Measurements from ENCODE around the gene ZFAND2B. TPM values are rescaled to one million over a fixed set of nuclear protein-coding genes. Genes with fewer than 3 reads are reported as not detected.

ZFAND2B gene
- total and polyA plus RNA-seq, 2 experiments from 2014 or later, result 16.3 to 30.0 TPM

DNA sequence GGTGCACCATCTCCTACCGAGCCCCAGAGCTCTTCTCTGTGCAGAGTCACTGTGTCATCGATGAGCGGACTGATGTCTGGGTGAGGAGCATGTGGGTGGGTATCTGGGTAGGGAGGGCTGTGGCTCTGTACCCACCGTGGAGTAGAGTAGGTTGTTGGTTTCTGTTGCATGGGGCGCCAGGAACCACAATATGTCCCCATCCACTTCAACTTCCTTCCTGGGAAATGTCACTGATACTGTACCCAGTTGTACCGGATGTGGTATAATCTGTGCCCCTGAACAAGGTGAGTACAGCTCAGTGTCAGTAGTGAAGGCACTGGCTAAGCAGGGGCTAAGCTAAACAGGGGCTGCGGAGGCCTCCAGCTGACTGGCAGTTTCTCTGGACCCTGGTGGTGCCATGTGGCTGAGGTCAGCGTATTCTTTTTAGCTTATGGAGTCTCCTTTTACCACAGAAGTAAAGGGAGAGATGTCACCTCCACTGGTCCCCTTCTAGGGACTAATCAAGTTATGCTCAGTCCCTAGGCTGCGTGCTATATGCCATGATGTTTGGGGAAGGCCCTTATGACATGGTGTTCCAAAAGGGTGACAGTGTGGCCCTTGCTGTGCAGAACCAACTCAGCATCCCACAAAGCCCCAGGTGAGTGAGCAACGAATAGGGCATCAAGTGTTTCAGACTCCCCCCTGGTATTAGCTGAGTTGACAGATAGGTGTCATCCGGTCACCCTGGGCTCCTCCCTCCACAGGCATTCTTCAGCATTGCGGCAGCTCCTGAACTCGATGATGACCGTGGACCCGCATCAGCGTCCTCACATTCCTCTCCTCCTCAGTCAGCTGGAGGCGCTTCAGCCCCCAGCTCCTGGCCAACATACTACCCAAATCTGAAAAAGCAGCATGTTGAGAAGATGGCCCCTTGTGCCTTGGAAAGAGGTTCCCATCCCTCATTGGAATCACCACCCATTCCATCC, 41.4 kb downstream of the ZFAND2B start:
- no peaks in the 10 kb centered on the region for H3K9me2 ChIP-seq (ENCODE audit: insufficient read depth)
- H3K4me3 ChIP-seq, result no peak overlapping the region
- TF ChIP-seq CTCF (conservative IDR thresholded peaks at IDR 0.05; ENCODE audit: low read depth in 2 of 2) (peak in 1 of 2 experiments; percentile 50; a peak in 2 of 4 replicates), NANOG (IDR thresholded peaks at IDR 0.05; ENCODE audit: borderline replicate concordance) (no peak)
- H3K4me3 Mint-ChIP-seq, result no peak overlapping the region; the same call in 2 of the 3 replicates
- H4K20me1 ChIP-seq (replicated peaks; ENCODE audit: insufficient read depth), result no peaks in the 10 kb centered on the region
- peaks cover 15% of the 10 kb centered on the region for H3K4me1 ChIP-seq (ENCODE audit: insufficient read depth)
- DNase-seq (ENCODE audit: low spot score) (peak; percentile 54), ATAC-seq (no peak)
- H3K4me2 ChIP-seq, result no peak overlapping the region
- no peak overlapping the region for H2AFZ ChIP-seq
- H3K27me3 Mint-ChIP-seq (ENCODE audit: insufficient read depth, low read depth, poor library complexity), result peaks cover 17% of the 10 kb centered on the region
- H3K27me3 ChIP-seq (ENCODE audit: insufficient read depth), result peaks cover 11% of the 10 kb centered on the region; the same call in 1 of the 2 replicates
- no peaks in the 10 kb centered on the region for H3F3A ChIP-seq (replicated peaks; ENCODE audit: low read depth)
- H3K36me3 Mint-ChIP-seq (ENCODE audit: low read depth), result peaks cover 44% of the 10 kb centered on the region
- no peak overlapping the region for H3K27ac ChIP-seq (ENCODE audit: low read depth)
- H3K79me2 ChIP-seq (replicated peaks; ENCODE audit: insufficient read depth), result 0 out of 2 replicates have a peak, but pooled peaks cover 4% of the 10 kb centered on the region
- peaks cover 47% of the 10 kb centered on the region for H3K4me1 Mint-ChIP-seq
- H3K36me3 ChIP-seq (ENCODE audit: insufficient read depth), result peaks cover 3% of the 10 kb centered on the region; the same call in 1 of the 2 replicates
- no peaks in the 10 kb centered on the region for H3K9me3 Mint-ChIP-seq
- H3K27ac Mint-ChIP-seq, result no peak overlapping the region

DNA sequence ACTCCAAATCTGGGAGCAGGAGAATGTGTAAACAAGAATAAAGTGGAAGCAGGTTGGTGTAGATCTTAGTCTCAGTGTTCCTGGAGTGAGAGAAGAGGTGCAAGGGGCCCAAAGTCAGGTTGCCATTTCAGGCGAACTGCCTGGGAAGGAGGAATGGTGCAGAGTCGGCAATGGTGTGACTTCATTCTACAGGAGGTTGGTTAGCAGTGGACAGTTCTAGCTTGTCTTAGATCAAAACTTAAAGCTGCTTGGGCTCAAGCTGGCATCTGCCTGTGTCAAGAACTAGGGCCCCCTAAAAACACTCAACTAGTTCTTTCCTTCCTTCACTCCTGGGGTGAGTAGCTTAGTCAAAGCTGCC, 42.2 kb downstream of the ZFAND2B start:
- no peak for ATAC-seq
- H4K20me1 ChIP-seq (replicated peaks; ENCODE audit: insufficient read depth), result no peaks in the 10 kb centered on the region
- H3F3A ChIP-seq (replicated peaks; ENCODE audit: low read depth), result no peaks in the 10 kb centered on the region
- H2AFZ ChIP-seq, result no peak overlapping the region
- H3K27me3 Mint-ChIP-seq (ENCODE audit: insufficient read depth, low read depth, poor library complexity), result peaks cover 22% of the 10 kb centered on the region
- TF ChIP-seq CTCF (conservative IDR thresholded peaks at IDR 0.05; ENCODE audit: low read depth in 2 of 2), result no peak
- H3K36me3 ChIP-seq (ENCODE audit: insufficient read depth), result peaks cover 3% of the 10 kb centered on the region; the same call in 1 of the 2 replicates
- H3K36me3 Mint-ChIP-seq (ENCODE audit: low read depth), result peaks cover 44% of the 10 kb centered on the region
- no peak for DNase-seq (ENCODE audit: low spot score)
- peak overlapping the region; percentile 32; the same call in 1 of the 2 replicates for H3K27ac ChIP-seq (ENCODE audit: low read depth)
- peaks cover 15% of the 10 kb centered on the region for H3K4me1 ChIP-seq (ENCODE audit: insufficient read depth)
- H3K27me3 ChIP-seq (ENCODE audit: insufficient read depth), result peaks cover 15% of the 10 kb centered on the region; the same call in 1 of the 2 replicates
- no peak overlapping the region for H3K4me2 ChIP-seq
- no peaks in the 10 kb centered on the region for H3K9me3 Mint-ChIP-seq
- no peaks in the 10 kb centered on the region for H3K9me2 ChIP-seq (ENCODE audit: insufficient read depth)
- peak overlapping the region; percentile 75; the same call in 1 of the 2 replicates for H3K27ac Mint-ChIP-seq
- no peak overlapping the region for H3K4me3 ChIP-seq
- peaks cover 47% of the 10 kb centered on the region for H3K4me1 Mint-ChIP-seq
- 0 out of 2 replicates have a peak, but pooled peaks cover 4% of the 10 kb centered on the region for H3K79me2 ChIP-seq (replicated peaks; ENCODE audit: insufficient read depth)
- no peak overlapping the region; the same call in 2 of the 3 replicates for H3K4me3 Mint-ChIP-seq

Measured in GM23338 (cell line).